ENCODE results near the gene DLGAP1. TPM values are rescaled to one million over a fixed set of nuclear protein-coding genes. Genes with fewer than 3 reads are reported as not detected.
A peak's percentile ranks its signal among the peaks of the same experiment; 100 is the strongest.

Gene DLGAP1
- total and polyA plus RNA-seq, 10 of the 15 experiments (the other 5 are each of a cell fraction or from before 2014, with no cell fraction given), result 0.23 to 27.6 (median 1.9) TPM

- no peak for TF ChIP-seq PBX3 (IDR thresholded peaks at IDR 0.05; ENCODE audit: insufficient replicate concordance, low read depth, low read length)
These were observed 21.4 kb downstream of the DLGAP1 start (continued) for GRCh38 chr18:4433717-4434116.

GRCh38 chr18:4430836-4431235 lies 24.3 kb downstream of the DLGAP1 start:
- Histone ChIP-seq H3K4me2 (ENCODE audit: control insufficient read depth, insufficient read depth) (no peak overlapping the region), H3K9ac (ENCODE audit: control insufficient read depth, insufficient read depth, low read length) (no peak overlapping the region), H2AFZ (ENCODE audit: control insufficient read depth, low read depth, low read length) (no peak overlapping the region), H3K9me3 (replicated peaks; ENCODE audit: control insufficient read depth, insufficient read depth, low read length) (no peaks in the 10 kb centered on the region), H3K79me2 (ENCODE audit: control insufficient read depth, insufficient read depth, low read length) (no peaks in the 10 kb centered on the region), H3K36me3 (ENCODE audit: control insufficient read depth in 2 of 2, insufficient read depth in 2 of 2, low read length in 1 of 2) (peaks cover 0 to 5% of the 10 kb centered on the region in 2 experiments; a peak in 2 of 4 replicates), H3K4me1 (ENCODE audit: control insufficient read depth, insufficient read depth, low read length) (no peaks in the 10 kb centered on the region), H4K20me1 (ENCODE audit: control insufficient read depth, insufficient read depth) (no peaks in the 10 kb centered on the region), H3K27me3 (replicated peaks in 1 of 2; ENCODE audit: control insufficient read depth in 2 of 2, insufficient read depth in 2 of 2, low read length in 1 of 2) (no peaks in the 10 kb centered on the region), H3K27ac (ENCODE audit: control insufficient read depth, insufficient read depth) (no peak overlapping the region), H3K4me3 (no peak overlapping the region)
- no peak for TF ChIP-seq ZNF217 (IDR thresholded peaks at IDR 0.05)
- ChIA-PET CTCF (interaction anchor here (1.3 kb wide), 1 partner anchor 15 kb away, joined by 4 read pairs; no protein-coding TSS in a partner anchor), SMC1A (ENCODE audit: uncharacterized antibody, unreplicated experiment) (interaction anchor here (0.7 to 1.0 kb wide), 2 partner anchors 8 to 146 kb away, joined by 3 read pairs; no protein-coding TSS in a partner anchor), RAD21 (ENCODE audit: unreplicated experiment) (interaction anchor here (1.1 kb wide), 1 partner anchor 36 kb away, joined by 3 read pairs; no protein-coding TSS in a partner anchor), POLR2A (no interaction called here)
- 12% methylated on average over 5 of the region's 5 CpGs for WGBS (ENCODE audit: insufficient coverage, insufficient replicate concordance, low lambda C conversion rate, missing lambda C conversion rate)
- in situ Hi-C loops (cut with MboI) (no loop called here), intact Hi-C loops (cut with micrococcal nuclease; ENCODE audit: unreplicated experiment) (no loop called here)
- ATAC-seq (no peak), FAIRE-seq (no peak), DNase-seq (ENCODE audit: low read depth, low spot score) (no peak)
- BruUV-seq (replicated peaks), result TSS peak; percentile 0

GRCh38 chr18:4417714-4418113 lies 37.4 kb downstream of the DLGAP1 start:
- H3K4me2 ChIP-seq (ENCODE audit: control insufficient read depth, insufficient read depth), result no peak overlapping the region
- no peaks in the 10 kb centered on the region for H4K20me1 ChIP-seq (ENCODE audit: control insufficient read depth, insufficient read depth)
- no peak overlapping the region for H3K4me3 ChIP-seq
- intact Hi-C loops (cut with micrococcal nuclease; ENCODE audit: unreplicated experiment), result no loop called here
- H3K27me3 ChIP-seq (replicated peaks in 1 of 2; ENCODE audit: control insufficient read depth in 2 of 2, insufficient read depth in 2 of 2, low read length in 1 of 2), result no peaks in the 10 kb centered on the region
- POLR2A ChIA-PET, result interaction anchor here (2.0 kb wide), 1 partner anchor 15 kb away, joined by 6 read pairs; no protein-coding TSS in a partner anchor
- no peak overlapping the region for H3K9ac ChIP-seq (ENCODE audit: control insufficient read depth, insufficient read depth, low read length)
- peak; percentile 51 for ATAC-seq
- in situ Hi-C loops (cut with MboI), result no loop called here
- no TSS peak for BruUV-seq (replicated peaks)
- no peaks in the 10 kb centered on the region; the same call in 2 of the 3 replicates for H3K9me3 ChIP-seq (replicated peaks; ENCODE audit: control insufficient read depth, insufficient read depth, low read length)
- RAD21 ChIA-PET (ENCODE audit: unreplicated experiment), result interaction anchor here (0.6 to 2.0 kb wide), 6 partner anchors 22 to 163 kb away, joined by 3 to 8 read pairs (median 3); no protein-coding TSS in a partner anchor
- H2AFZ ChIP-seq (ENCODE audit: control insufficient read depth, low read depth, low read length), result no peak overlapping the region
- WGBS (ENCODE audit: insufficient coverage, insufficient replicate concordance, low lambda C conversion rate, missing lambda C conversion rate), result 26% methylated on average over 4 of the region's 4 CpGs
- no peak for FAIRE-seq
- no peak for DNase-seq (ENCODE audit: low read depth, low spot score)
- peaks cover 0 to 1% of the 10 kb centered on the region in 2 experiments; a peak in 1 of 4 replicates for H3K36me3 ChIP-seq (ENCODE audit: control insufficient read depth in 2 of 2, insufficient read depth in 2 of 2, low read length in 1 of 2)
- no peak overlapping the region for H3K27ac ChIP-seq (ENCODE audit: control insufficient read depth, insufficient read depth)
- SMC1A ChIA-PET (ENCODE audit: uncharacterized antibody, unreplicated experiment), result interaction anchor here (0.6 to 3.8 kb wide), 10 partner anchors 9 to 147 kb away, joined by 3 to 17 read pairs (median 6); no protein-coding TSS in a partner anchor
- H3K79me2 ChIP-seq (ENCODE audit: control insufficient read depth, insufficient read depth, low read length), result no peaks in the 10 kb centered on the region
- H3K4me1 ChIP-seq (ENCODE audit: control insufficient read depth, insufficient read depth, low read length), result no peaks in the 10 kb centered on the region
- CTCF ChIA-PET, result interaction anchor here (0.7 kb wide), 1 partner anchor 89 kb away, joined by 3 read pairs; no protein-coding TSS in a partner anchor
- no peak for TF ChIP-seq FOXK2 (IDR thresholded peaks at IDR 0.05)
- no peak for TF ChIP-seq ZSCAN29 (IDR thresholded peaks at IDR 0.05)
- no peak for TF ChIP-seq NR2C1 (IDR thresholded peaks at IDR 0.05)
- no peak for TF ChIP-seq MAX (IDR thresholded peaks at IDR 0.05; ENCODE audit: low read depth, low read length)
- no peak for TF ChIP-seq MTA3 (IDR thresholded peaks at IDR 0.05; ENCODE audit: borderline replicate concordance, low read length)
- TF ChIP-seq, protein P1, sequence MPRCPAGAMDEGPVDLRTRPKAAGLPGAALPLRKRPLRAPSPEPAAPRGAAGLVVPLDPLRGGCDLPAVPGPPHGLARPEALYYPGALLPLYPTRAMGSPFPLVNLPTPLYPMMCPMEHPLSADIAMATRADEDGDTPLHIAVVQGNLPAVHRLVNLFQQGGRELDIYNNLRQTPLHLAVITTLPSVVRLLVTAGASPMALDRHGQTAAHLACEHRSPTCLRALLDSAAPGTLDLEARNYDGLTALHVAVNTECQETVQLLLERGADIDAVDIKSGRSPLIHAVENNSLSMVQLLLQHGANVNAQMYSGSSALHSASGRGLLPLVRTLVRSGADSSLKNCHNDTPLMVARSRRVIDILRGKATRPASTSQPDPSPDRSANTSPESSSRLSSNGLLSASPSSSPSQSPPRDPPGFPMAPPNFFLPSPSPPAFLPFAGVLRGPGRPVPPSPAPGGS (IDR thresholded peaks at IDR 0.05; ENCODE audit: borderline replicate concordance, insufficient read depth, low read depth, low read length, poor library complexity, severe bottlenecking), result no peak
- TF ChIP-seq KAT2A (conservative IDR thresholded peaks at IDR 0.05; ENCODE audit: control insufficient read depth, low read depth, low read length), result no peak
- TF ChIP-seq MYB (IDR thresholded peaks at IDR 0.05; ENCODE audit: borderline replicate concordance, low read depth, low read length), result no peak
- TF ChIP-seq, protein P2, sequence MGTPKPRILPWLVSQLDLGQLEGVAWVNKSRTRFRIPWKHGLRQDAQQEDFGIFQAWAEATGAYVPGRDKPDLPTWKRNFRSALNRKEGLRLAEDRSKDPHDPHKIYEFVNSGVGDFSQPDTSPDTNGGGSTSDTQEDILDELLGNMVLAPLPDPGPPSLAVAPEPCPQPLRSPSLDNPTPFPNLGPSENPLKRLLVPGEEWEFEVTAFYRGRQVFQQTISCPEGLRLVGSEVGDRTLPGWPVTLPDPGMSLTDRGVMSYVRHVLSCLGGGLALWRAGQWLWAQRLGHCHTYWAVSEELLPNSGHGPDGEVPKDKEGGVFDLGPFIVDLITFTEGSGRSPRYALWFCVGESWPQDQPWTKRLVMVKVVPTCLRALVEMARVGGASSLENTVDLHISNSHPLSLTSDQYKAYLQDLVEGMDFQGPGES (IDR thresholded peaks at IDR 0.05), result no peak
